Cerebellar nuclear complex (tissue), 1 donor: Measurements from ENCODE around the gene ARHGAP26.
"Not testable (repeated sequence)": the region's sequence is repeated elsewhere in the genome, so short reads cannot be mapped to it uniquely, and the experiment has no call there.

ENCODE experiments used
- DNase-seq, 2 experiments: peaks; one replicate each; lab custom pipeline; 2025; lab: John Stamatoyannopoulos, UW

Gene ARHGAP26

DNA sequence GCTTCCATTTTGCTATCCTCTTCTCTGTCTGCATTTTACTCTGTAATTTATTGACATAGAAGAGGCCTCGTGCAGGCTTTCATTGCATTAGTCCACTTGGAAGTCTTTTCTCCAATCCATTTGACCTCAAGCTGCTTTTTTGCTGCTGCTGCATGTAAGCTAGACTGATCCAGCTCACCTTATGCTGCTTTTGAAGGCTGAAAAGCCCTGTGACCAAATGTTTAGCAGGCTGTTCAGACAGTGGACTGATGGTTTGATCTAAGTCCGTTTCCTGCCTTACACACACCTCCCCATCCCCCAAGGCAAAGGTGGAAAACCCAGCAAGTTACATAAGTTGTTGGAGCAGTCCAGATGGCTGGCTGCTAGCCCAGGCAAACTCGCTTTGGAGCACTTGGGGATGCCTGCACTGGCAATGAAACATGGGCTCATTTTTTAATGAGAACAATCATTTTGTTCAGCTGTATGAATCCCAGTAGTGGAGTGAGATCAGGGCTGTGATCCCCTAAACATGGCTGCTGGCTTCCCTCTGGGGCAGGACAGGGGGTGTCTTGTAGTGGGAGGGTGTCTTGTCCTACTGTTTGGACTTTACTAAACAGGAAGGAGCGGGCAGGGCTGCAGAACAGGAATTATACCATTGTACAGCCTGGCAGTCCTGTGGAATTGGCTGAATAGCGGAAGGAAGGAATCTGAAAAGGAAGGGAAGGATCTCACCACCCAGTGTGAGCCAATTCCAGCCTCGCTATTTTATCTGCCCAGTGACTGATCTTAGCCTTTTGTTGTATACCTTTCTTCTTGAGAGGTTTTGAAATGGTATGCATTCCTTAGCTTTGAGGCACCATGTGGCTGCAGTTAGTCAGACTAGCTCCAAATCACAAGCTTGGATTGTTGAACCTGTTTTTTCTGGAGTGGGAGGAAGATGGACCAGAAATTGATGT lies 212.0 kb downstream of the ARHGAP26 start:
- DNase-seq, result peak; percentile 42 to 80

DNA sequence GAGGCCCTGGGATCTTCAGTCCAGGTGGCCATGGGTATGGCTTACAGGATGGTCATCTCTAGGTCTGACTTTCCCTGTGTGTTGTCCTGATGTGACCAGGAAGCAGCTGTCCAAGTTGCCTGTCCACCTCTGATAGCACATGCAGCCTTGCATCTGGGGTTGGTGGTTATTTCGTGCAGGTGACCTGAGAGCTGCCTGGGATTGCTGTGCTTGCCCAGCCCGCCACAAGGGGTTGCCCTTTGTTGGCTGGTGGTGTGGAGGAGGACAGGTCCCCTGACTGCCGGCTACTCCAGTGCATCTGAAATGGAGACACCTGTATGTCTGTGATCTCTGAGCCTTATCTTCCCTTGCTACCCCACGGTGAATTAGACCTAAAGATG lies 212.6 kb downstream of the ARHGAP26 start:
- DNase-seq, result no peak

DNA sequence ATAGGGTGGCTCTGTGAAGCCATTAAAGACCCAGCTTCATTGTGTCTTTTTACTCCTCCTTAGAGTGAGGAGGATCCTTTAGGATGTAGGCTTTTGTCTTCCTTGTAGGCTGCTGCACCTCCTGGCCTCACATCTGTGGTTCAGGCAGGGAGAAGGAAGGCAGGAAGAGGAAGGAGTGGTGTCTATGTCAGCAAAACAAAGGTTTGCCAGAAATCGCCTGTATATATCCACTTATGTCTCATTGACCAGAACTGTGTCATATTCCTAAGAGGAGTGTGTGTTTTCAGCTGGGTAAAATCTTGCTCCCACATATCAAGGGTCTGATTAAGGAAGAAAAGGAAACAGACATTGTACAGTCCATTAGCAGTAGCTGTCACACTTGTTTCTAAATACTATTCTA lies 213.8 kb downstream of the ARHGAP26 start:
- no peak for DNase-seq

DNA sequence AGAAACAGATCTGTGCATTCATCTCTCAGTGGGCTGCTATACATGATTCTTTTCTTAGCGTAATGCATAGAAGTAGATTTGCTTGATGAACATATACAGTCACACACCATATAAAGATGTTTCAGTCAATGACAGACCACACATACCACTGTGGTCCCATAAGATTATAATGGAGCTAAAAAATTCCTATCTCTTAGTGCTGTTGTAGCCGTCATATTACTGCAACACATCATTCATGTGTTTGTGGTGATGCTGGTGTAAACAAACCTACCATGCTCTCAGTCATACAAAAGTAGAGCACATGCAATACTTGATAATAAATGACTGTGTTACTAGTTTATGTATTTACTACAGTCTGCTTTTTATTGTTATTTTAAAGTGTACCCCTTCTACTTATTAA lies 214.3 kb downstream of the ARHGAP26 start:
- DNase-seq, result no peak

DNA sequence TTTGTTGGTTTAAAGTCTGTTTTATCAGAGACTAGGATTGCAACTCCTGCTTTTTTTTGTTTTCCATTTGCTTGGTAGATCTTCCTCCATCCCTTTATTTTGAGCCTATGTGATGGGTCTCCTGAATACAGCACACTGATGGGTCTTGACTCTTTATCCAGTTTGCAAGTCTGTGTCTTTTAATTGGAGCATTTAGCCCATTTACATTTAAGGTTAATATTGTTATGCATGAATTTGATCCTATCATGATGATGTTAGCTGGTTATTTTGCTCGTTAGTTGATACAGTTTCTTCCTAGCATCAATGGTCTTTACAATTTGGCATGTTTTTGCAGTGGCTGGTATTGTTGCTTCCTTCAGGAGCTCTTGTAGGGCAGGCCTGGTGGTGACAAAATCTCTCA lies 219.1 kb downstream of the ARHGAP26 start:
- not testable (repeated sequence) for DNase-seq

DNA sequence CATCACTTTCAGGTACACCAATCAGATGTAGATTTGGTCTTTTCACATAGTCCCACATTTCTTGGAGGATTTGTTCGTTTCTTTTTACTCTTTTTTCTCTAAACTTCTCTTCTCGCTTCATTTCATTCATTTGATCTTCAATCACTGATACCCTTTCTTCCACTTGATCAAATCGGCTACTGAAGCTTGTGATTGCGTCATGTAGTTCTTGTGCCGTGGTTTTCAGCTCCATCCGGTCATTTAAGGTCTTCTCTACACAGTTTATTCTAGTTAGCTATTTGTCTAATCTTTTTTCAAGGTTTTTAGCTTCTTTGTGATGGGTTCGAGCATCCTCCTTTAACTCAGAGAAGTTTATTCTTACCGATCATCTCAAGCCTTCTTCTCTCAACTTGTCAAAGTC lies 219.9 kb downstream of the ARHGAP26 start:
- not testable (repeated sequence) for DNase-seq

DNA sequence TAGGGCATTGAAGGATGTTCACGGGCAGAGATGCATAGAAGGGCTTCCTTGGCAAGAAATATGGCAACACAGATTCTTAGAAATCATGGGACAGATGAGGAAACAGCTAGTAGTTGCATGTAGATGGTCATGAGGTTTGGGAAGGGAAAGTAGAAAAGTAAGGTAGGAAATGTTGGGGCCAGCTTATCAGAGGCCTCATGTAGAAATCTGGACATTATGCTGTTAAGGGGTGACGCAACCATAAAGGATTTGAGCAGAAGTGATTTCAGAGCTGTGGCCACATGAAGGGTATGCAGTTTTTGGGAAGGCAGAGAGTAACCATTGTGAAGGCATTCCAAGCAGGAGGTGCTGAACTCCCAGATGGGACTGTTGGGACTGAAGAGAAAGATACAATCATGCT lies 224.0 kb downstream of the ARHGAP26 start:
- no peak for DNase-seq

DNA sequence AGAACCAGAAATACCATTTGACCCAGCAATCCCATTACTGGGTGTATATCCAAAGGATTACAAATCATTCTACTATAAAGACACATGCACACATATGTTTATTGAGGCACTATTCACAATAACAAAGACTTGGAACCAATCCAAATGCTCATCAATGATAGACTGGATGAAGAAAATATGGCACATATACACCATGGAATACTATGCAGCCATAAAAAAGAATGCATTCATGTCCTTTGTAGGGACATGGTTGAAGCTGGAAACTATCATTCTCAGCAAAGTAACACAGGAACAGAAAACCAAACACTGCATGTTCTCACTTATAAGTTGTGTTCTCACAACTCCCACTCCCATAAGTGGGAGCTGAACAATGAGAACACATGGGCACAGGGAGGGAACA lies 225.4 kb downstream of the ARHGAP26 start:
- DNase-seq, result not testable (repeated sequence)

DNA sequence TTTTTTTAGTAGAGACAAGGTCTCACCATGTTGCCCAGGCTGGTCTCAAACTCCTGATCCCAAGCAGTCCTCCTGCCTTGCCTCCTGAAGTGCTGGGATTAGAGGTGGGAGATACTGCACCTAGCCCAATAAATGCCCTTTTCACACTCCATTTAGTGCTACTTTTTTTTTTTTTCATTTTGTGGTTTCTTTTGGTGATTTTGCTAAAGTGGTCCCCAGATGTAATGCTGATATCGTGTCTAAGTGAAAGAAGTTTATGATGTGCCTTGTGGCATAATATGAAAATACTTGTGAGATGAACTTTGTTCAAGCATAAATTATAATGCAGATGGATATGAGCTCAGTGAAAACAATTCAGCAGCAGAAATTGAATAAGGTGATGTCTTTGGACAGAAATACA lies 227.4 kb downstream of the ARHGAP26 start:
- no peak for DNase-seq

DNA sequence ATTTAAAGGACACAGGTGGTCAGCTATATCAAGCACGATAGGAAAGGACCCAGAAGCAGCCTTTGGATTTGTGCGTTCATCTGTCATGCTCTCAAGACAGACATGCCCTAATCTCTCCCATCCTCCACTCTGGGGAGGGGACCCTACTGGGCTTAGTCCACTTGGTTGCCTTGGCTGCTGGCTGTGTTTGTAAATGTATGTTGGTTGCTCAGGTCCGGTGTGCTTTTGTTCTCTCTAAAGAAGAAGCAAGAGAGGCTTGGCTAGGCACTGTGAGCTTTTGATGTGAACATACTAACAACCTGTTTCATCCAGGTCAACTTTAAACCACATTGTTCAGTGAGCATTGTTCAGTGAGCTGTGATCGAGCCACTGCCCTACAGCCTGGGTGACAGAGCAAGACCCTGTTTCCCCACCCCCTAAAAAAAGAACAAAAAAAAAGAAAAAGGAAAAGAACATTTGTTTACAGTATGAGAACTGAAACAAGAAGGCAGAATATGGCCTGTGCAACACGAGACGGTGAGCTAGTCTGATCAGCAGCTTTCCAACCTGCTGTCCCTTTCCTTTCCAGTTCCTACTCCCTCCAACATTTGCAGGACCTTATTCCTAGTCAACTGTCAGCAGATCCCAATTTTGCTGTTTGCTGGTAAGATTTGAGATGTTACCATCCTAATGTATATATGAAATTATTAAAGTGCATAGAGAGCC lies 228.3 kb downstream of the ARHGAP26 start:
- no peak for DNase-seq

DNA sequence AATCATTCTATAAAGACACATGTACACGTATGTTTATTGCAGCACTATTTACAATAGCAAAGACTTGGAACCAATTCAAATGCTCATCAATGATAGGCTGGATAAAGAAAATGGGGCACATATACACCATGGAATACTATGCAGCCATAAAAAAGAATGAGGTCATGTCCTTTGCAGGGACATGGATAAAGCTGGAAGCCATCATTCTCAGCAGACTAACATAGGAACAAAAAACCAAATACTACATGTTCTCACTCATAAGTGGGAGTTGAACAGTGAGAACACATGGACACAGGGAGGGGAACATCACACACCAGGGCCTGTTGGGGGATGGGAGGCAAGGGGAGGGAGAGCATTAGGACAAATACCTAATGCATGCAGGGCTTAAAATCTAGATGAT lies 230.4 kb downstream of the ARHGAP26 start:
- not testable (repeated sequence) for DNase-seq

DNA sequence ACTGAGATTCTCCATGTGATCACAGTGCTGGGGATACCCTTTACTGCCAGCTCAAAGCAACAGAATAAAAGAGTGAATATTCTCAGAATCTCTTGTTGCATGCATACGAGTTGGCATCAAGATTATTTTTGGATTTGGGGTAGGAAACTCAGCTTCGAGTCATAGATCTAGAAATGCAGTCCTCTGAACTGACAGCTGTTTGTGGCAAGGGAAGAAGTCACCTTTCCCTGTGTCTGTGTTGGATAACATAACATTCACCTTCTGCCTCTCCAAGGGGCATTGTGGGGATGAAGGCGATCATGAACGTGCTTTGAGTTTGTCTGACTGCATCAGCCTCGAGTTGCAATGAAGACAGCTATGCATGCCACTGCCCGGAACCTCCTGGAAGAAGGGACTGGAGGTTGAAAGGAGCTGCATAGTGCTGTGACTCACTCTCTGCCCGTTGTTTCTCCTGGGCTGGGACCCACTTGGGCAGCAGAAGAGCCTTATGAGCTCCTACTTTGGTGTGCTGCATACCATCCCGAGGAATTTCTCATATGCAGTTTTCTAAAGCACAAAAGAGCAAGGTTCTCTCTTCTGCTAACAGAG lies 231.7 kb downstream of the ARHGAP26 start:
- DNase-seq, result no peak

DNA sequence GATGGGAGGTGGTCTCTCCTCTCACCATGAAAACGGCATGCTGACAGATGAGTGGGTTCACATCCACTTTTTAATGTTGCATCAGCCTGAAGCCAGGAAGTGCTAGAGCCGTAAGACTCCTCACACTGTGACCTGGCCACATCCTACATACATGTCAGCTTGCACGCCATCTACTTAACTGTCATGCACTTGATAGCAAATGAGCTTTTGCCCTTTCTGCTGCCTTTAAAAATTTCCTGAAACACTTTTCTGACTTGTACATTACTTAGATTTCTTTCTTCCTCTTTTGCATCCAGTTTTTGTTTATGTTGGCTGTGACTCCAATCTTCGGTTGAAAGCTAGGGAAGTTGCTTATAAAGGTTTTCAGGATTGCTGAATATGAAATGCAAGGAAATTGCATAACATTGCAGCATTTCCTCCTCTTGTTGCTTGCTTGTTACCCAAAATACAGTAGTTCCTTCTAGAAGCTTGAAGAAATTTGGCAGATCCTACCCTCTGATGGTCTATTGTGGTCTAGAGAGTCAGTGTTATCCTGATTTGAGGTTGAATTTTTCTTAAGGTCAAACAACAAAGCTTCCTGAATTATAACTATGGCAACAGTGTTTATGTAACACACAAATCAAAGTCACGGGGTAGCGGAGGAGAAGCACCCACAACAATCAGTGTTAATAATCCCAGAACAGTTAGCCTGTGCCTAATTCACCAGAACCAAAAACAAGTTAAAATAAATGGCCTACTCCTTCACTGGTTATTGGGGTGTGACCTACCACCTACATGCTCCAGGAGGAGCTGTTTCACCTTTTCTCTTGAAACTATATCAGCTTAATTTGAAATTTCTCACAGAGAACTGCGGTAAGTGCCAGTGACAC lies 232.5 kb downstream of the ARHGAP26 start:
- peak in 1 of 2 experiments; percentile 16 for DNase-seq

DNA sequence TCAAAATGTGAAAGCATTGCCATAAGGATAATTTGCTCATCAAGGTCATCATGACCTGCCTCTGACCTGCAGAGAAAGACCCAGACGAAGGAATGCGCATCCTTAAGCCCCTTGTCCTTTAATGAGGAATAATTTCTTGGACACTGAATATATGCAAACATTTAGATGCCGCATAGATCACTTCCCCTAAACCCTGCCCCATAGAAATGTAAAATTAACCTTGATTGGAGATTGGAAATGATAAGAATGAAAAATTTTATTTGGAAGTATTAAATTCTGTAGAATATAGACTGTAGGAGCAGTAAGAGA lies 233.1 kb downstream of the ARHGAP26 start:
- no peak for DNase-seq

DNA sequence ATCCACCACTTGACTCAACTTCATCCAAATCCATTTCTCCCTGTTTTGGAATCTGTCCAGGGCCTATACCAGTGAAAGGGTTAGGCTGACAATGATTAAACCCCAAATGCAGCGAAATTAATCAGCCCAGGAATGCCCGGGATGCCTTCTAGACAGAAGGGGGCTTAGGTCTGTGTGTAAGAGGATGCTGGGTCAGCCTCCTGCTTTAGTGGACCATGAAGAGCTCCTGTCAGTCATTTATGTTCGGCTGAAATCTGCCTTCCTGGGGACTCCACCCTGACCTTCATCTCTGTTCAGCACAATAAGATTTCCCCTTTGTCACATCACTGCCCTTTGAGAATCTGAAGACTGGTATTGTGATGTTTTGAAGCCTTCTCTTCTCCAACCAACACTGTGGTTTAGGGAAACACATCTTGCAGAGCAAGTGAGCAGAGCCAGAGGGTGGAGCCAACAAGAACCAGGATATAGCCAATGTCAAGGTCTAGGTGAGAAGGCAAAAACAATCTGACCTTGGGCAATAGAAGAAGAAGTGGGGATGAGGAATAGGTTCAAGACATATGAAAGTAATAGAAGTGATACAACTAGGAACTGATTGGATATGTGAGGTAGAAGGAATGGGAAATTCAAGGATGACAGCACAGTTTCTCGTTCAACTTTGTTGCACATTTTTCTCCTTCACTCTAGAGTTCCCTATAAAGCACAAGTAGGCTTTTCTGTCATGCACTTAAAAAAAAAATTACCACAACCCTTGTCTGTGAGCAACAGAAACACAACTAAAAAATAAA lies 234.4 kb downstream of the ARHGAP26 start:
- DNase-seq, result no peak

DNA sequence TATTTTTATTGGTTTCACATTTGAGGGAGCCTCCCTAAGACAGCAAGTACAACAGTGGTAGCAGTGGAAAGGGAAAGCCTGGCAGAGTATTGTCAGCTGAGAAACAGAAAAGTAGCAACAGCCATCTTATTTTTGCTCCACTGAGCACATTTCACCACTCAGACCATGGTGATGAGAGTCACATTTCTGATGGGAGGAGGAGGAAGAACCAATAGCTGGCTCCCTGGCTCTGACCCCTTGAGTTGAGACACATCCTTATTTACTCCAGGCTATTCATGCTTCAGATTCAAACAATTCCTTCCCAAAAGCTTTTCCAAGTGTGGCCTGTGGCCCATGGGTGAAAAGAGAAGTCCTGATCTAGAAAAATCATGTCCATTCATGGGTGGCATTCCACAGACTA lies 236.3 kb downstream of the ARHGAP26 start:
- DNase-seq, result no peak

DNA sequence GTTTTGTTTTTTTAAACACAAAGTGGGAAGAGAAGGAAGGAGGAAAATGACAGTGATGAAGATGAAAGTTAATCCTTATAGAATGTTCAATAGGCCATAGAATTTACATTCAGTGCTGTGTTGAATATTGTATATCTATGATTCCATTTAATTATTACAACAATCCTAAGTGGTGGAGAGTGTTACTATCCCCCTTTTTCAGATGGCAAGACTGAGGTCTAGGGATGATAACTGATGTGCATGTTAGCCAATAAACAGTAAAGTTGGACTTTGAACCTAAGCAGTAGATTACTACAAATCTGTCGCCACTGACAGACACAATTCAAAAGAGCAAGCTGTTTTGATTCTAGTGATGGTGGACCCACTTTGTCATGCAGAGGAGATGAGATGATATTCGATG lies 237.9 kb downstream of the ARHGAP26 start:
- no peak for DNase-seq

DNA sequence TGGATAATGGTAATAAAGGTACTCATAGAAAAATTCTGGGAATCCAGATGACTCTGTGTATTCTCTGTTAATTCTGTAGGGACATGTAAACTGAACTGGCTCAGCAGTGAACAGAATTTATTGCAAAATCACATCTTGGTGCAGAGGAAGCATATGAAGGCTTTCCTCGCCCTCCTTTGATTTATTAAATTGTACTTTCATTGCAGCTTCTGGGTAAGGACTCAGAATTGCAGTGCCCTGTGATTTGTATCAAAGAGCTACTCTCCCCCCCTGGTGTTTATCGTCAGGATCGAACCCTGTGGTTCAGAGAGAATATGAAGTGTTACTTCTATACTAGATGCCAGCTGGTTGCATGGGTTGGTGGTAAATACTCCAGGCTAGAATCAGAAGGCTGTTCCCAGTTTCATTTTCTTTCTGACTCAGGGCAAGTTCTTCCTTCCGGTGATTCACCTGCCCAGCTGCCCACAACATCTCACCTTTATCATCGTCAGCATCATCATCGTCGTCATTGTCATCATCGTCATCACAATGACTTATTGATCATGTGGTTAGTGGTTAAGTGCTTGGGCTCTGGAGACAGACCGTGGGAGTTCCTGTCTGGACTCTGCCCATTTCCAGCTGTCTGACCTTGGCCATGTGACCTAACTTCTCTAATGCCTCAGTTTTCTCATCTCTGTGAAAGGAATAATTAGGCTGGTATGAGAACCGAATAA lies 238.8 kb downstream of the ARHGAP26 start:
- DNase-seq, result no peak

DNA sequence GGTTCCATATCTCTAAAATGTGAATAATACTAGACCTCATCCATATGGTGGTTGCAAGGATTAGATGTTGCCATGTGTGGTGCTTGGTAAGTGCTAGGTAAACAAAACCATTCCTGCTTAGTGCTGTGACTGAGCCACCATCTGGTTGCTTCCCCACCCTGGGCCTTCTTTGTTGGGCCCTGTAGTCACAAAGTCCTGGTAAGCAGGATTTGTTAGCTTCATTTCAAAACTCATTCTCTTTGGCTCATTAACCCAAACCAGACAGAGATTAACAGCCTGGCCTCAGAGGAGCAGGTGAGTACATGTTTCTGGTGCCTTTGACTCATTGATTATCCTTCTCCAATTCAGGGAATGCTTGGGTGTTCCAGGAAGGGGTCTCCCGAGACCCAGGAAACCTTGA lies 240.2 kb downstream of the ARHGAP26 start:
- no peak for DNase-seq

DNA sequence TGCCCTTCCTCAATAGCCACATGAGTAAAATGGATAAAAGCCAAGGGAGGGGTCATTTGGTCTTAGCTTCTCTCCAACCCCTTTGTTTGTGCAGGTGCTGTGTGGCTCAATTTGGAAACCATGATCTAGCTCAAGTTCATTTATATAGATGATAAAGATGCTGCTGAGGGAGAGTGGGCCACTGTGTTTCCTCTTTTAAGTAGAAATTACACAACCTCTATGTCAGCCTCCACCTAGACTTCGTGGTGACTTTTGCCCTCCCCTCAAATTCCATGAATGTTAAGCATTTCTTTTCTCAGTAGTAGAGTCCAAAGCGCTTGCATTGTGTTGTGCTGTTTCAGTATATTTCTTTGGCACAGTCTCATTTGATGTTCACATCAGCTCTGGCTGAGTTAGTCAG lies 241.4 kb downstream of the ARHGAP26 start:
- DNase-seq, result no peak
